Ovary (tissue), 1 donor: ENCODE results near the gene TXNDC12.

Experiments used
- EP300 ChIP-seq: sonication (generic); formaldehyde crosslinking; IDR thresholded peaks from one replicate; pipeline ENCODE4 v1.6.1; 2017; ENCODE audit warnings: antibody characterized with exemption
- POLR2A ChIP-seq: fragments of 450-650 bp; IDR thresholded peaks from one replicate; pipeline ENCODE4 v1.6.1; 2017; ENCODE audit warnings: antibody characterized with exemption, mild to moderate bottlenecking, moderate library complexity

- TF ChIP-seq EP300: no peak
- no peak for TF ChIP-seq POLR2A
Observed at GRCh38 chr1:52037402-52037814, 17.6 kb downstream of the TXNDC12 start.
